Activated CD4-positive, alpha-beta T cell treated with anti-CD3 and anti-CD28 coated beads for 48 hours (primary cell): ENCODE data around the gene SERPINB6.
"Not testable (repeated sequence)": the region's sequence is repeated elsewhere in the genome, so short reads cannot be mapped to it uniquely, and the experiment has no call there.

Source experiments
- DNase-seq: peaks from one replicate; pipeline ENCODE4 v3.0.0-alpha.2; 2020

Gene SERPINB6

DNA sequence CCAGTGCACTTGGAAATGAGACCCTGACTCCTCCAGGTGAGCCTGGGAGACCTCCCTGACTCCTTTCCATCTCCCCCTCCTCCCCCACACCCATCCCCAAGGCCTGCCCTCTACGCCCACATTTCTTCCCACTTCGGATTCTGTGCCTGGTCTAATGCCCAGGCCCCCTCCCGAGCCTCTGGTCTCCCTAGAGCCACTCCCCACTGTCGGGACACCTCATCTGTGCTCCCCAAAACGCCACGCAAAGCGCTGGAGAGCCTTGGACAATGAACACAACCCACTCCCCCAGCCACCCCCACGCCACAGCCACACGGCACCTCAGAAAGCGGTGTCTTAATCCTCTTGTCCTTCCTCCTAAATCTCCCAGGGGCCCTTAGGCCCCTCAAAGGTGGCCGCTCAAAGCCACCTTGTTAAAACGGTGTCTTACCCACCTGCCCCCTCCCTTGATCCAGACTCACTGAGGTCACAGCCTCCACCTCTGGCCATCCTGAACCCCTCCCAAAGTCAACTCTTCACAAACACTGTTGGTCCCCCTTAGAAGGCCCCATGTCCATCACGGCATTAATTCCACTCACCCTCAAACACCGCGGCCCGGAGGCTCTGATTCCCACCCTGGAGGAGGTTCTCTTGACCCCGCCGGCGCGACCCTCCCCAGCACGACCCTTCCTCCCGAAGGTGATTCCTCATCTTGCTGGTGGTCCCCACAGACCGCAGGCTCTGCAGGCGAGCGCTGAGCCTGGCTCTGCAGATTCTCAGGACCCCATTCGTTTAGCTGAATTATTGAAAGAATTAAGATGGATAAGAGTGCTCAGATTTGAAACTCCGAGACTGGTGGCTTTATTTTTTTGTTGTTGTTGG, 69.5 kb downstream of the SERPINB6 start:
- DNase-seq, result not testable (repeated sequence)

DNA sequence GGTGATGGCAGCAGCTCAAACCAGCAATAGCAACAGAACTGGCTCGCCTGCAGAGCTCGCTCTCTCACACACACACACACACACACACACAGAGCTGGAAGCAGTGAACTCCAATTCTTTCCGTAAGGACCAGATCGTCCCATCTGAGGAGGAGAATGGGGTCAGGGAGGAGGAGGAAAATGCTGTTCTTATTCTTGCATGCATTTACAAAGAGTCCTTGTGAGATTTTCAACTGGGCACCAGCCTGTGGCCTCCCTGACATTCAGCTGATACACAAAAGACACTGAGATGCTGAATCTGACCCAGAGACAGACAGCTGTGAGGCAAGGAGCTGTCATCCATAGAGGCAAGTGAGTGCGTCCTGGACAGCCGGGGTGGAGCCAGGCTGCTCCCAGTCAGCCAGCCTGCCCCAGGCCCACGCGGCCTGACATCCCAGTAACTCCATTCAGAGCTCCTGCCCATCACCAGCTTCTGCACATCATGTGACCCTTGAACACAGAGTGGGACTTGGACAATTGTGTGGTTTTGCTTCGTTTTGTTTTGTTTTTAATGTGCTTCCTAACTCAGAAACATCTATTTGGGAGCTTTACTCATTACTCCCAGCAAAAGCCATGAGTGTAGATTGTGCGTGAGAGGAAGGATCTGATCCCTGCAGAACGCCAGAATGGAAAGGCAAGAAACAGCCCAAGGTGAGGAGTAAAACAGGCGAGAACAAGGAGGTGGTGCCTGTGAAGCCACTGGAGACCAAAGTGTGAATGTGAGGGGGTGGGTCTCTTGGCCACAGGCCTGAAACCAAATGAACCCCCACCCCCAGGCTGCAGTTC, 70.3 kb downstream of the SERPINB6 start:
- DNase-seq, result no peak

DNA sequence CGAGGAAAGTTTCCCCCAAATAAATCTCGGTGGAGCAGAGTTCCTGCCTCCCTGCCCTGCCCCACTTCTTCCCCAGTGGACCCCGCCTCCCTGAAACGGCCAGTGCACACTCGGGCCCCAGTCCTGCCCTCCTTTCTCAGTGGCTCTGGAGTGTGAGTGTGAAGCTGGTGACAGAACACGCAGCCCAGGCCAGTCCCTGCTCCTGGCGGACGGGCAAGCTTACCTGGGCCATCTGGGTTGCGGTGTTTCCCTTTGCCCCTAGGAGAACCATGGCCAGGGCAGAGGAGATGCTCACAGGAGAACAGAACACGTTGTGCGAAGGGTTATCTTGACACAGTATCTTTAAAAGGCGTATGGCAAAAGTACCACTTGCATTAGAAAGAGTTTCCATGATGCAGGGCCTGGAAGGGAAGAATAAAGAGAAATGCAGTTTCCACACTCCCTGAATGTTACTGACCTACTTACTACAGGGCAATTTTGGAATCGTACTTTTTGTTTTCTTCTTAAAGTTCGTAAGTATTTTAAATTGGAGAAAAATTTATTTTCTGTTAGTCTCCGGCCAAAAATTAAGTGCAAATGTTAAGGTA, 71.1 kb downstream of the SERPINB6 start:
- DNase-seq, result no peak

DNA sequence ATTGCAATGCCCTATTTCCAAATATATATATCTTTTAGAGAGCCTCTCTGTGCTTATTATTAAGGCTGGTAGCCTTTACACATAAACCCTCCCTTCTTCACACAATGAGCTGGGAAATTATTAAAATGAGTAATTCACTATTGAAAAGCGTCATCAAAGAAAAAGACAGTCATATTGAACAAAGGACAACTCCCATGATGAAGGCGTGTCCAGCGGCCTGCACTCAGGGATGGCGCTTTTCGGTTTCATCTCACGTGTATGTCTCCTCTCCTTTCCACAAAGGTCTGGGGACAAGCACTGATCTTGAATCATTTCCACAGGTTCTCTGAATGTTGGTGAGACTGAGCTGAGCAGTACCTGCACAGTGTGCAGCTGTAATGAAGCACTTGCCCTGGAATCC, 71.8 kb downstream of the SERPINB6 start:
- peak; percentile 71 for DNase-seq
